AG04450 (cell line): ENCODE data around the gene CCDC73. TPM values are rescaled to one million over a fixed set of nuclear protein-coding genes. Genes with fewer than 3 reads are reported as not detected.
"Not testable (repeated sequence)": the region's sequence is repeated elsewhere in the genome, so short reads cannot be mapped to it uniquely, and the experiment has no call there.

Experiments used
- CTCF ChIA-PET: fragments of 300-600, 350-600 bp; formaldehyde crosslinking; extraction: SDS; loops from one replicate; lab custom pipeline; 2022; ENCODE audit warnings: antibody characterized with exemption, inconsistent platforms; lab: Charles Lee
- POLR2A ChIA-PET: fragments of 350-600 bp; formaldehyde crosslinking; extraction: SDS; loops from one replicate; lab custom pipeline; 2021; ENCODE audit warnings: antibody characterized with exemption, inconsistent platforms; lab: Yijun Ruan, JAX
- DNase-seq: peaks from one replicate; pipeline ENCODE4 v3.0.0-alpha.2; 2011; ENCODE audit warnings: low read depth, low spot score
- H3K27ac ChIP-seq: one replicate; pipeline ENCODE4 v1.5.1; 2012; ENCODE audit warnings: low read depth, low read length, control low read depth
- H3K27me3 ChIP-seq: one replicate; pipeline ENCODE4 v1.6.0; 2012; ENCODE audit warnings: low read length; ENCODE audit not compliant: control insufficient read depth, insufficient read depth
- H3K4me3 ChIP-seq: 2 replicates; pipeline ENCODE4 v1.5.1; 2011; ENCODE audit warnings: mild to moderate bottlenecking, low read depth, low read length, control low read depth
- H3K9me3 ChIP-seq: 2 replicates; pipeline ENCODE4 v1.5.1; 2012; ENCODE audit warnings: low read length; ENCODE audit not compliant: control insufficient read depth, insufficient read depth
- polyA plus RNA-seq: library from polyadenylated mRNA; depleted of rRNA; stranded (reverse); fragments of >200 nt; gene quantifications from 2 replicates; pipeline ENCODE4 v1.2.3, GENCODE V29; 2011
- TF ChIP-seq, protein P1 (sequence below): IDR thresholded peaks from 2 replicates; pipeline ENCODE4 v1.5.1; 2011; ENCODE audit warnings: low read depth, low read length, control low read depth, inconsistent platforms

The CCDC73 gene
- polyA plus RNA-seq, 1 experiment, result not detected

GRCh38 chr11:32792111-32792947 is 2.1 kb downstream of the CCDC73 start:
- H3K27ac ChIP-seq, result no peak overlapping the region
- TF ChIP-seq, protein P1, sequence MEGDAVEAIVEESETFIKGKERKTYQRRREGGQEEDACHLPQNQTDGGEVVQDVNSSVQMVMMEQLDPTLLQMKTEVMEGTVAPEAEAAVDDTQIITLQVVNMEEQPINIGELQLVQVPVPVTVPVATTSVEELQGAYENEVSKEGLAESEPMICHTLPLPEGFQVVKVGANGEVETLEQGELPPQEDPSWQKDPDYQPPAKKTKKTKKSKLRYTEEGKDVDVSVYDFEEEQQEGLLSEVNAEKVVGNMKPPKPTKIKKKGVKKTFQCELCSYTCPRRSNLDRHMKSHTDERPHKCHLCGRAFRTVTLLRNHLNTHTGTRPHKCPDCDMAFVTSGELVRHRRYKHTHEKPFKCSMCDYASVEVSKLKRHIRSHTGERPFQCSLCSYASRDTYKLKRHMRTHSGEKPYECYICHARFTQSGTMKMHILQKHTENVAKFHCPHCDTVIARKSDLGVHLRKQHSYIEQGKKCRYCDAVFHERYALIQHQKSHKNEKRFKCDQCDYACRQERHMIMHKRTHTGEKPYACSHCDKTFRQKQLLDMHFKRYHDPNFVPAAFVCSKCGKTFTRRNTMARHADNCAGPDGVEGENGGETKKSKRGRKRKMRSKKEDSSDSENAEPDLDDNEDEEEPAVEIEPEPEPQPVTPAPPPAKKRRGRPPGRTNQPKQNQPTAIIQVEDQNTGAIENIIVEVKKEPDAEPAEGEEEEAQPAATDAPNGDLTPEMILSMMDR, result no peak
- H3K27me3 ChIP-seq, result no peaks in the 10 kb centered on the region
- no peaks in the 10 kb centered on the region for H3K9me3 ChIP-seq
- H3K4me3 ChIP-seq, result no peak overlapping the region
- POLR2A ChIA-PET, result no interaction called here
- no peak for DNase-seq
- CTCF ChIA-PET, result interaction anchor here (0.6 to 6.4 kb wide), 18 partner anchors 11 to 515 kb away, joined by 3 to 97 read pairs (median 4); no protein-coding TSS in a partner anchor

GRCh38 chr11:32790916-32791315 is 3.5 kb downstream of the CCDC73 start:
- TF ChIP-seq, protein P1, result no peak
- no peak overlapping the region for H3K4me3 ChIP-seq
- H3K27ac ChIP-seq, result no peak overlapping the region
- POLR2A ChIA-PET, result interaction anchor here (0.5 kb wide), 1 partner anchor 467 kb away, joined by 5 read pairs; no protein-coding TSS in a partner anchor
- H3K27me3 ChIP-seq, result no peaks in the 10 kb centered on the region
- DNase-seq, result no peak
- CTCF ChIA-PET, result interaction anchor here (1.0 to 6.4 kb wide), 7 partner anchors 10 to 468 kb away, joined by 3 to 97 read pairs (median 7); no protein-coding TSS in a partner anchor
- H3K9me3 ChIP-seq, result no peaks in the 10 kb centered on the region

GRCh38 chr11:32786811-32787210 is 7.7 kb downstream of the CCDC73 start:
- ChIA-PET CTCF (interaction anchor here (1.0 kb wide), 1 partner anchor 8 kb away, joined by 3 read pairs; the partner anchor contains the start of gene CCDC73), POLR2A (no interaction called here)

GRCh38 chr11:32785262-32785661 is 9.2 kb downstream of the CCDC73 start:
- ChIA-PET POLR2A (no interaction called here), CTCF (interaction anchor here (0.7 kb wide), 1 partner anchor 462 kb away, joined by 3 read pairs; no protein-coding TSS in a partner anchor)
- no peak for DNase-seq
- Histone ChIP-seq H3K4me3 (no peak overlapping the region), H3K27ac (no peak overlapping the region), H3K27me3 (peaks cover 4% of the 10 kb centered on the region), H3K9me3 (no peaks in the 10 kb centered on the region)
- TF ChIP-seq, protein P1, result no peak

More at GRCh38 chr11:32786811-32787210, 7.7 kb downstream of the CCDC73 start:
- DNase-seq, result no peak
- no peak overlapping the region for H3K4me3 ChIP-seq
- H3K27me3 ChIP-seq, result peaks cover under 1% of the 10 kb centered on the region
- no peak overlapping the region for H3K27ac ChIP-seq
- H3K9me3 ChIP-seq, result no peaks in the 10 kb centered on the region
- TF ChIP-seq, protein P1, result no peak

- H3K27ac ChIP-seq, result no peak overlapping the region
- H3K27me3 ChIP-seq, result peaks cover 4% of the 10 kb centered on the region
- no peak overlapping the region for H3K4me3 ChIP-seq
- TF ChIP-seq, protein P1, result no peak
- DNase-seq, result no peak
- ChIA-PET POLR2A (no interaction called here), CTCF (interaction anchor here (2.5 kb wide), 1 partner anchor 10 kb away, joined by 10 read pairs; no protein-coding TSS in a partner anchor)
- H3K9me3 ChIP-seq, result no peaks in the 10 kb centered on the region
Observed at GRCh38 chr11:32781721-32782120, 12.7 kb downstream of the CCDC73 start.

DNA sequence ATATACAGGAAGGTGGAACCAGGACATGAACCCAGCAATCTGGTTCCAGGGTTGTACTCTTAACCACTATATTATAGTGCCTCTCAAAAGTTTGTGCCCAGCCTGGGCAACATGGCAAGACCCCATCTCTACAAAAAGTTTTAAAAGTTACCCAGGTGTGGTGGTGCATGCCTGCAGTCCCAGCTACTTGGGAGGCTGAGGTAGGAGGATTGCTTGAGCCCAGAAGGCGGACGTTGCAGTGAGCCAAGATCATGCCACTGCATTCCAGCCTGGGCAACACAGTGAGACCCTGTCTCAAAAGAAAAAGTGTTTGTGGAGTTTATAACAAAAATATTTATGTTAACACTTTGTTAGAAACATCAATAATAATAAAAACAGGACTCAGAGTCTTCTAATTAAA is 13.6 kb downstream of the CCDC73 start:
- DNase-seq, H3K9me3 ChIP-seq, H3K4me3 ChIP-seq, POLR2A ChIA-PET, H3K27me3 ChIP-seq, H3K27ac ChIP-seq: not testable (repeated sequence)
- CTCF ChIA-PET, result interaction anchor here (2.5 kb wide), 1 partner anchor 11 kb away, joined by 10 read pairs; no protein-coding TSS in a partner anchor
